ENCODE data around the gene CDON.

CDON gene

GRCh38 chr11:126083829-126084607 is 21.4 kb upstream of the CDON start:
- DNase-seq, result peak; percentile 36

DNA sequence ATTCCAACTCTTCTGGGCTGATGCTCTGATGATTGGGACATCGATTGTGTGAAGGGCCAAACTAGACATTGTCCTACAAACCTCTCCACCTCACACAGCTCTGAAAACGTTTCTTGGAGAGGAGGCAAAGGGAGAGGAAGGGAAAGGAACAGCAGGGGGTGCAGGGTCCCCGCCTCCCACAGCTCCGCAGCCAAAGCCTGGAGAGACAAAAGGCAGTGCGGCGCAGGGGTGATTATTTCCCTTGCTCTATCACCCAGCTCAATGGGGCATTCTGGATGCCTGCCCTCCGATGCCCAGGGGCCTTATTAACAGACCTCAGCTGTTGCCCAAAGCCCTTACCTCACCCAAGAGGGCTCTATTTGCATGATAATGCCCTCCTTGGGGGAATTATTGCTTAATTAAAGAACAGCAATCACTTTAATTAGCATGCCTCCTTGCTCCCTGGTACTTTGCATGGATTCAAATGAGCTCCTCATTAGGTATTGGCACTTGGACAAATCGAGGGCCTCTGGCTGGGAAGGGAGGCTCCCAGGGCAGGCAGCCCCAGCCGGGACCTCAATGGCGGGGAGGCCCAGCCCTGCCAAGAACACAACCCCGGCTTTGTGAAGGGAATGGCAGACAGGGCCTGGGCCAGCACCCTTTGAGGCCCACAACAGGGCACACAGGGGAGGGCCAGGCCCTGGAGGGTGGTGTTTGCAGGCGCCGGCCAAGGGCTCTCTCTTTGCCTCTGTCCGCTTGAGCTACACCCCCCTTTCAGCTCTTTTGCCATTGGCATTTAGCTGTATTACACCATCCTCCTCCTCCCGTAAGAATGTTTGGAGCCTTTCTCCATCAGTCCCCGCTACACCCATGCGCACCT is 19.8 kb upstream of the CDON start:
- DNase-seq, result no peak

DNA sequence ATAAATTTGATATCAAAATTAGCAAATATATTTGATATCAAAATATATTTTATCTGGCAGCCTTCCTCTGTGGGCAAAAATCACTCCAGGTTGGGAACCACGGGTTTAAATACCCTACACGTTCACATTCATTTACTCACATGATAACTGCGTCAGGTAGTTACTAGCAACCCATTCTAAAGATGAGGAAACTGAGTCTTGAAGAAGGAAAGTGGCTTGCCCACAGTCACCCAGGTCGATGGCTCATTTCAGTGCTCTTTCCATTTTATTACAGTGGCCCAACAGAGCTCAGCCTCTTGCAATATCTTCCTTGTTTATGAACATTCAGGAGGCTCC is 19.2 kb upstream of the CDON start:
- DNase-seq, result no peak

GRCh38 chr11:126080161-126080941 is 17.7 kb upstream of the CDON start:
- no peak for DNase-seq

DNA sequence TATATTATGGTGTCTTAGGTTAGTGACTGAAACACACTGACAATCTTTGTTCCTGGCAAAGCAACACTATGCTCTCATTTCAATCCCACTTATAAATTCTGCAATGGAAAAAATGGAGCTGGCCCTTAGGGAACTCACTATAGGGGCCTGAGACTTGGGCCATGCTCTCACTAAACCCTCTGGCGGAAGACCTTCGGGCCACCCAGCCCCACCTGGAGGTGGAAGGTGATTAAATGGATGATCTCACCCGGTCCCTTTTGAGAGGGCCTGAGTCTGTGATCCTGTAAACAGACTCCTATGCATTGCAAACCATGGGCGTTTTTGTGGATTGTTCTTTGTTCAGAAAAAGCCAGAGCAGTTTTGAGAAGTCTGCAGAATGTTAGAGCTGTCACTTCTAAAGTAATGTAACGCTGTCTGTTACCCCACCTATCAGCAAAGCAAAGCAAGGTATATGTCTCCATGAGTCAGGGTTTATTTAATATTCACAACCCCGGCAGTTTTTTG is 17.0 kb upstream of the CDON start:
- DNase-seq, result no peak

DNA sequence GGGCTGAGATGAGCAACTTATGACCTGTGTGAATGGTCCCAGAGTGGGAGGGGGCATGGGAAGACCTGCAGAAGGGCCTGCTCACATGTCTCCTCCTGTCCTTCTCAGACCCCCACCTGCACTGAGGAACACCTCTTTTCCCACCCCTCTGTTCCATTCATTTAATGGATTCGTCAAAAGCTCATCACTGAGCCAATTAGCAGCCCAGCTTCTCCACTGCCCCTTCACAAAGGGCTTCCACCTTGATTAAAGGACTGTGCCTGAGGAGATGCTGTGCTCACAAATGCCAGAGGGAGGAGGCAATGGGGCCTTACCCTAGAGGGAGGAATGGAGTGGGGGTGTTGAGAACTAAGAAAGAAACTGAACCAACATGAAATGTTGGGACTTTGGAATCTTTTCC is 14.0 kb upstream of the CDON start:
- DNase-seq, result no peak

GRCh38 chr11:126072801-126073594 is 10.3 kb upstream of the CDON start:
- DNase-seq, result no peak

DNA sequence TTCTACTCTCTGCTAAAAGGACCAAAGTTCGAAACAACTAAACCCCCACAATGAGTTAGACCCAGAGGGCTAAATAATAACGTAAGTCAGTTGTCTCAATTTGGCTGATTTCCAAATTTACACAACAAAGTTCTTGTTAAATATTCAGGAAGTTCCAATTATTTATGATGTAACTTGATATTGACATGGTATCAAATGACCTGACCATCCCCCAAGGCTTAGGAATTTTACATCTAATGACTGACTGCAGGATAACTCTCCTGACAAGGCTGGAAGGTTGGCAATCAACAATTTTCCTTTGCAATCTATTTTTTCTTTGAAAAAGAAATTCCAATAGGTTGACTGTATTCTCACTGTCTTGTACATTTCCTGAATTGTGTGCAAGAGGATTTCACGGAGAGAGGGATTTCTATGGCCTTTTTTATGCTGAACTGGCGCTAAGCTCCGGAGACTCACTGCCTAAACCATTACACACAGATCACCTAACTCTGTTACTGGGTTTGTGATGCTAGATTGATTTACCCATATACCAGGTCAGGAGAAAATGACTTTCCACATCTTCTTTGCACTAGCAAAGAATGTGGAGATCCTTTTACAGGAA is 9.6 kb upstream of the CDON start:
- DNase-seq, result no peak

DNA sequence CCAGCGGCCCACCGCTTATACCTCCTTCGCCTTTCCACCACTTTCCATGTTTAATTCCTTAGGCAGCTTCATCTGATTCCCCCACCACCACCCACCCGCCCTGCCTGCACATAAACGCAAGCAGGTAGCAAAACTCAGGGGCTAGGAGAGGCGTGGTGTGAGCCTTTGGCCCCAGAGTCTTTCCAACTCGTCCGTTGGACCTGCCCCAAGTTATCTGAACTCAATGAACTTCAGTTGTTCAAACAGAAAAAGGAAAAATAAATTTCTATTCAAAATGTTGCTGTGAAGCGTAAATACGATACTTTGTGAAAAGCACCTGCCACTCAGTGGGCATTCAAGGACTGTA is 814 bp upstream of the CDON start:
- DNase-seq, result no peak

- no peak for DNase-seq
Measured at GRCh38 chr11:126061707-126062678, 673 bp downstream of the CDON start.

- DNase-seq, result no peak
Measured at GRCh38 chr11:126060757-126061171, 1.9 kb downstream of the CDON start.

DNA sequence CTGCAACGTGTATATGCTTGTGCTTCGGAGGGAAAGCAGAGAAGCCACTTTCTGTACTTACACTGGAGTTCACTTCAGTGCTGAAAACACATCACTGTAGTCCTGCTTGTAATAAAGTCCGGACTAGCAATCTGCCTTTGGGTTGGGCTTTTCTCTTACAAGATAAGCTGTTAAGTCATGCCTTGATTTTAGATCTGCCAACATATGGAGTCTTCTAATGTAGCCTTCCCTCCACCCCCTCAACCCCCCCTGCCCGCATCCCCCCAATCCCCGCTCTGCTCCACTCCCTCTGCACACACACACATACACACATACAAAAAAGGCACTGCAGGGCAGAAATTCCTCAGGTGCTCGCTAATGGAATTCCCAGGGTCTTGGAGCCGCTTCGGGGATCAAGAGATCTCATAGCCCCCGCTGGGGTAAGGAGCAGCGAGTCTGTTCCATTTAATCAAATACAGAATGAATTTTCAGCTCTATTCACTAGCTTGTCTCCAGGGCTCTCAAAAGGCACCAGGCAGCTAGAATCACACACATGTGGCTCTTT is 3.4 kb downstream of the CDON start:
- DNase-seq, result no peak

GRCh38 chr11:126058105-126058874 is 4.4 kb downstream of the CDON start:
- DNase-seq, result no peak

GRCh38 chr11:126054882-126055281 is 7.8 kb downstream of the CDON start:
- no peak for DNase-seq

GRCh38 chr11:126054408-126054807 is 8.3 kb downstream of the CDON start:
- DNase-seq, result no peak

- DNase-seq, result no peak
Measured at GRCh38 chr11:126053415-126054286, 9.0 kb downstream of the CDON start.

DNA sequence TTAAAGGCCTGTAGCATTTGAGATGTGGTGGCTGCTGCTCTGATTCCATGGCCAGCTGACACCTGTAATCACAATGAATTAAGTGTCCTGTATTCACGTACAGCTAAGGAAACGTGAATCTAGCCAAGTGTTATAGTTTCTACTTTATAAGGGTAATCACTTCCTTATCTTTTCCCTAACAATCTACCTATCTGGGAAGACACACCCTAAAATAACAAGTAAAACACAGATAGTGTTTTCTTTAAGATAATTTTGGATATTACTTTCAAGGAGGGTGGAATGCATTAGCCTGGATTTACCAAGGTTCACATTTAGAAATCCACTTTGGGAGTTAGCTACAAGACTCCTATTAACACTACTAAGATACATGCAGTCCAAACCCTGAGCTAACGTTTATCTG is 11.5 kb downstream of the CDON start:
- DNase-seq, result no peak

DNA sequence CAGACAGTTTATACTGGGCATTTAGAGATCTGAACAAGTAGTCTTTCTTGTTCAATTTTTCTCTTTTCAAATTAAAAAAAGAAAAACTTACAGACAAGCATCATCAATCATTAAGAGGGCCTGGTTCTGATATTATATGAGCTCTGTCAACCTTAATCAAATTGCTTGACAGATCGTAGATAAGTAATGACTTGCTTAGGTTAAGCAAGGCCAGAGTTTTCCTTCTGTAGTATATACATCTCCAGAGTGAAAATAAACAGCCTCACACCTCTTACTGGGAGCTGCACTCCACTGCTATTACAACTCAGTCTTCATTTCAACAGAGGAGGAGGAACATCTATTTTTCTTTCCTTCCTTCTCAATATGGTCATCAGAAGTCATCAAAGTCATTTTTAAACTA is 13.5 kb downstream of the CDON start:
- no peak for DNase-seq

DNA sequence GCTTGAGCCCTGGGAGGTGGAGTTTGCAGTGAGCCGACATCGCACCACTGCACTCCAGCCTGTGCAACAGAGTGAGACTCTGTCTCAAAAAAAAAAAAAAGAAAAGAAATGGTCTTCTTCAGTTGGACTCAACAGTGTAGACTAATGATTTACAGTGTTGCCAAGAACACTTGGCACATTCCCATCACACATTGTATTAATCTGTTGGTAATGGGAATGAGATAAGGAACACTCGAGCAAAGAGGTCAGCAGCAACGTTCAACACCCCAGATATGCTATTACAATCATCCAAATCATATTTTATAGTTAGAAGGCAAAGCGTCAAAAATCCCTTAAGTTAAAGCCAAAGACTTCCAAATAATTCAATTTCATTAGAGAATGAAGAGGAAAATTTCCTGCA is 14.5 kb downstream of the CDON start:
- no peak for DNase-seq
